HG03175 (cell line): ENCODE results near the gene XYLT1.

Experiments
- ATAC-seq: cut with Tn5 transposase; IDR thresholded peaks from one replicate; pipeline ENCODE4 v1.9.1; 2021; ENCODE audit warnings: mild to moderate bottlenecking, moderate library complexity; ENCODE audit not compliant: unreplicated experiment

XYLT1 gene

GRCh38 chr16:17362946-17363345 is 107.8 kb downstream of the XYLT1 start:
- no peak for ATAC-seq

DNA sequence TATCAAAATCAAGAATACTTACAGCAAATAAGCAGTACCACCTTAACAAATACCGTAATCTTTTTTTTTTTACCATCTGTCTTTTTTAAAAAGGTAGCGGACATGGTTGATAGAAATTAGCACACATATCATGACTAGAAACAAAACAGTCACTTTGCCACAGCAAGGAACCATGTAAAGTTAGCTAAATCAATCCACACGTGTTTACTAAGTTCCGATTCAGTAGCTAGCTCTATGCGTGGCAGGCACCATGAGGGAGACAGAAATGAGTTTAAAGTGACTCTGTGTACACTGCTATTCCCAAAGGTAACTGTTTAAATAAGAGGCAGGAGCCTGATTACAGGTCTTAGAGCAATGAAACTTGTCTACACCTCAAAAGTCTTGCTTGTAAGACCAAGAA is 108.6 kb downstream of the XYLT1 start:
- no peak for ATAC-seq

- ATAC-seq: no peak
Observed at GRCh38 chr16:17360693-17361122, 110.1 kb downstream of the XYLT1 start.

- ATAC-seq: no peak
Observed at GRCh38 chr16:17359788-17360390, 110.9 kb downstream of the XYLT1 start.

DNA sequence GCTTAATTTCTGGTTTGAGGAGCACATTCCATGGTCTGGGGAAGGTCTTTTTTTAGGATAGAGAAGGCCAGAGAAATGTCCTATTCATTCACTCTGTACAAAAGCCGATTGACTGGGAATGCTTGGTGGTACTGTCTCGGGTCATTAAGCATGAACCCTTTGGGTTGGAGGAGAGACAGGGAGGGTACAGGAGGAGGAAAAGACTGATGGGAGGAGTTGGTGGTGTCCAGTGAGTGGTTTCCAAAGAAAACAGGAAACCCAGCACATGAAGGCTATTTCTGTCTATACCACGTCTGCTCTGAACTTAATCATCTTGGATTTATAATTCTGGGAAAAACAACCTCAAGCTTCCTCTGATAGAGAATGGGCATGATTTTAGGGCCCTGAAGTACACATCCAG is 111.9 kb downstream of the XYLT1 start:
- ATAC-seq: no peak

GRCh38 chr16:17358355-17358754 is 112.4 kb downstream of the XYLT1 start:
- ATAC-seq: no peak

- no peak for ATAC-seq
Observed at GRCh38 chr16:17357307-17358062, 113.3 kb downstream of the XYLT1 start.

- no peak for ATAC-seq
Observed at GRCh38 chr16:17356243-17356933, 114.4 kb downstream of the XYLT1 start.

GRCh38 chr16:17354685-17355084 is 116.1 kb downstream of the XYLT1 start:
- ATAC-seq: no peak

DNA sequence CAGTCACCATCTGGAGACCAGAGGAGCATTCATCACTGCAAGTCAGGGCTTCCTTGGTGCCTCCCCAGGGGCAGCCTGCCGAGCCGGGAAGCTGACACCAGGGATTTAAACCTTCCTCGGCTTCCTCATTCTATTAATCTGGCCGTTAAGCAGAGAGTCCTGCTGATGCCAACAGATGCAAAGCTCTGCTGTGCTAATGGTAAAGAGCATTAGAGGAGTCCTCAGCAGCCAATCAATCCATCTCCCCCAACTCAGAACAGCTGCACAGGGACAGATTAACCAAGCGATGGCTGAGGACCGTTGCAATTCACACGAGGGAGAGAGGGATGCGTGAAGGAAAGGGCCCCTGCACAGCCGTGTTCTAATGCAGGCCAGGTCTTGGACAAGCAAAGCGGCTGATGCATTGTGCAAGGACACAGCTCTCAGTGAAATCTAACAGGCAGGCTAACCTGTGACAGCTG is 116.6 kb downstream of the XYLT1 start:
- no peak for ATAC-seq

DNA sequence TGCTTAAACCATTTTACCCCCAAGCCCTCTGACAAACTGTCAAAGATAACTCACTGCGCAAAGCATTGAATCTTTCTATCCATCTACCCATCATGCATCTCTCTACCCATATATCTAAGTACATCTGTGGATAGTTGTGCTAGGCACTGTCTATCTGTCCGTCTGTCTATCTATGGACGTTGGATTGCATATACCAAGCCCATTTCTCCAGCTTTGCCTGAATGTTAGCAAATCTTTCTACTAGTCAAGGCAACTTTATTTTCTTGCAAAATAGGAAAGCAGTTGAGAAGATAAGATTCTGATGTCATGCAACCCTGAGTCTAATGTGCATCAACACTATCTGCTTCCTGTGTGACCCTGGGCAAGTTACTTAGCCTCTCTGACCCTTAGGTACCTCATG is 117.2 kb downstream of the XYLT1 start:
- ATAC-seq: no peak

DNA sequence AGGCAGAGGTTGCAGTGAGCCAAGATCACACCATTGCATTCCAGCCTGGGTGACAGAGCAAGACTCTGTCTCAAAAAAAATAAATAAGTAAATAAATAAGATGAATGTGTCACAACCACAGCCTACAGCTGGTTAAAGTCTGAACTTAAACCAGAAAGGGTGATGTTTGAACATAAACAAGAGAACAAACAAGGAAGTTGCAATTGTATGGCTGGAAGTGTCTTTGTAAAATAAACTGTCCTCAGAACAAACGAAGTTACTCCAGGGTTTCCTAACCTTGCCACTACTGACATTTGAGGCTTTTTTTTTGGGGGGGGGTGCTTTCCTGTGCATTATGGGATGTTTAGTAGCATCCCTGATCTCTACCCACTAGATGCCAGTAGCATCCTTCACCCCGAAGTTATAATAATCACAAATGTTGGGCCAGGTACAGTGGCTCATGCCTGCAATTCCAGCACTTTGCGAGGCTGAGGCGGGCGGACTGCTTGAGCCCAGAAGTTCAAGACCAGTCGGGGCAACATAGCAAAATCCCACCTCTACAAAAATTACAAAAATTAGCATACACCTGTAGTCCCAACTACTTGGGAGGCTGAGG is 119.2 kb downstream of the XYLT1 start:
- no peak for ATAC-seq

DNA sequence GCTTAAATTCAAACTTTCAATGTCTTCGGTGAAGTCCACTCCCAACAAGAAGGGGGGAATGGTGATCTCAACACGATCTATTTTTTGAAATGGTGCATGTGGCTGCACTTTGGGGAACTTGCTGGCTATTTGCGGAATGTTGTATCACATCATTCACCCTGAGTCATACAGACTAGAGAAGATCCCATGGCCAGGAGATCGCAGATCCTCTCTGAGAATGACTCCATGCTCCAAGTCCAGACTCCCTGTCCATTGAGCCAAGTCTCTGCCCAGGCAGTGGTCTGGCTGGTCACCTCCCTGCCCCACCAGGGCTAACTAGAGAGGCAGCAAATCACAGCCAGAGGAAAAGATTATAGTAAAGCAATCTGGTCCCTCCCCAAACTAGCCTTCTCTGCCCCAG is 120.6 kb downstream of the XYLT1 start:
- ATAC-seq: no peak

DNA sequence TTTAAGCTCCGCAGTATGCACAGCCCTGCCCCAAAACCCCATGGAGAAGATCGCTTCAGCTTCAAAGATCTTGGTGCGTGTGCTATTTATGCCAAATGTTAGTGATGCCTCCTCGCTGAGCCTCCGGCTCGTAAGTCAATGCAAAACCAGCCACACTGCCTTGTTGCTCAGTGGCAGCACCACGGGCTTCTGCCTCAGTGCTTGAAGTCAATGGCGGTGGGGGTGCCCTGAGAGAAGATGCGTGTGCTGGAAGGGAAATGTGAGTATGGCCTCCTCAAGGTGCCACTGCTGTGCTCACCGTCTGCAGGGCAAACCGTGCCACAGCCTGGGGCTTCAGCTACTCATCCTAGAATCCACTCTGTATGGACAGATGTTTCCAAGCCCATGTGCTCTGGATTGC is 121.9 kb downstream of the XYLT1 start:
- no peak for ATAC-seq

DNA sequence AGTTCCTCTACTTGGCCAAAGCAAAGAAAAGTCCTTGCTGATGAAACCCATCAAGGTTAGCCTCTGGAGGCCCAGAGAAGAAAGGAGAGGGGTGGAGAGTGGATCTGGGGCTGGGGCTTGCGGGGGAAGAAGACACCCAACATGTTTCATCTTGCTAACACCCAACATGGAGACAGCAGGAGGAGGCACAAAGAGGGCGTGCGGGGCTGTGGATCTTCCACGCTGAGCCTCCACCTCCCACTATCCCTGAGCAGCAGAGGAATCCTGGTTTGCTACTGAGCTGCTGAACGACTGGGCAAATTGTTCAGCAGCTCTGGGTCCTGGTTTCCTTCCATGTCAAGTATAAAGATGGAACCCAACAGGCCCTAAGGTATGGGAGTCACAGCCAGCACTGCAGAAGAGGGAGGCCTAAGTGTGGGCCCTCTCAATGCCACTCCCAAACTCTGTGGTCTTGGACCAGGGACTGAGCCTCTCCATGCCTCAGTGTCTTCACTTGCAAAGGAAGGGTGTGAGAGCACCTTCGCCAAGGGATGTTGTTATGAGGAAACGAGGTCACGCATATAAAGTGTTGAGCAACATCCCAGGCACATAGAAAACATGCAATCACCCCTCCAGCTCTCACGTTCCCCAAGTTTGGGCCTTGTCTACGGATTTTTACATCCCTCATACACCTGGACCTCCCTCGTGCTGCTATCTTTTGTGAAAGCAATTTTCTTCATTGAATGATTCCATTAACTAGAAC is 122.5 kb downstream of the XYLT1 start:
- ATAC-seq: no peak

DNA sequence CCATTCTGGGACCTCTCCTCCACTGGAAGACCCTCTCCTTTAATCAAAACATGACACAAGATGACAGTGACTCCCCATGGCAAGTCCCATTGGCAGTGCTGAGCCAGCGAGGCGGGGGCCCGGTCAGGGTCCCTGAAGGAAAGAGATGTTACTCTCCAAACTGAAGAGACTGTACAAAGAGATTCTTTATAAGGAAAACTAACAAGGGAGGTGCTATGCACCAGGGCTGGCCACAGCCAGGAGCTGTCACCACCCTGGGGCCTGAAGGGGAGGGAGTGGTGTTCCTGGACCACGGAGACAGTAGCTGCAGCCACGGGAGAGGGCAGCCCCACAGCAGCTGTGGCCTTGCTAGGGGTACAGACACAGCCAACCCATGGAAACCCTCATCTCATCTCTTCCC is 123.1 kb downstream of the XYLT1 start:
- ATAC-seq: no peak

DNA sequence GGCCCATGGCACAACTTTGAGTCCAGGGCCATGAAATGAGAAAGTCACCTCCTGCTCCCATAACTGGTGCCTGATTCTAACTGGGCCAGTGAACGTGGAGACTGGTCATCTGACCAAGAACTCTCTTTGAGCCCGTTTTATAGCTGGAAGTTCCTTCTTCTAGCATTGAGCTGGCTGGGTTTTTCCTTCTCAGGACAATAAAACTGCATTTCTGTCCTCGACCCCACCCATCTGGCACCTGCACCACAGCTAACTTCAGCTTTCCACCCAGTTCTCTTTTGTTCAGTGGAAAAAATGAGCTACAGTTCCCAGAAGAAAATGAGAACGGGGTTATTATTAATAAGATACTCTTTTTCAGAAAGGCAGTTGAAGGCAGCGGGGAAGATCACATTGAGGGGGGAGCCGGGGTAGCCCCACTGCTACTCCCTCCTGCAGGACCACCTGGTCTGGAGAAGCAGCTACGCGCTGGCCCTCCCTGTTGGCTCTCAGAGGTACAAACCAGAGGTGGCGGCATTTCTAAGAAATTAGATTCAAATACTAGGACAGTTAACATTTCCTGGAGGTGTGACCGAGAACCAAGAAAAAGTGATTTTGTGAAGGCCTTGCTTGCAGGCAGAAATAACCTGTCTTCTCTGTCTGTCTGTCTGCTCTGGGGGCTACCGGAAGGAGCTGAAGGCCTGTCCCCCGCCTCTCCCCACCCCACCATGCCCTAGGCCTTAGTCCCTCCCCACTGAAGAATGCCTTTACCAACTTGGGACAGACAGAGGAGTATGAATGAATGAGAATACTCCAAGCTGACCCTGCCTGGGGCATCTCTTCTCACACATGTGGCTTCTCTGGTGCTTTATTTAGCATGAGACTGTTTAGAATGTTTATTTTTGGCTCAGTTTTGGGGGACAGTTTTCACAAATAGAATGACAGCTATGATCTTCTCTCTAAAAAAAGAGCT is 123.9 kb downstream of the XYLT1 start:
- ATAC-seq: no peak

- ATAC-seq: no peak
Observed at GRCh38 chr16:17345043-17345442, 125.7 kb downstream of the XYLT1 start.

DNA sequence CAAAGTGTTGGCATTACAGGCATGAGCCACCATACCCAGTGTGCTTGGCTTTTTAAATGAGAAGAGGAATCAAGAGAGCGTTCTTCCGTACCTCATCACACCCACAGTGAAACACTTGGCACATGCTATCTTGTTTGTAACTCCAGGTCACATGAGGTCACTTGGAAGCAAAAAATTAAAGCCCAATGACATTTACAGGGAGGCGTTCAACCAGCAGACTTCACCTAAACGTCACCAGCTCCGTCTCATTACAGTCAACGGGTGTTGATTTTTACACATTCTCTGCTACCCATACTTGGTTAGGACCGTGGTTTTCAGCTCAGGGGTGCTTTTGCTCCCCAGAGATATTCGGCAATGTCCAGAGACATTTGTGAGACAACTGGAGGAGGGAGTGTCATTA is 127.0 kb downstream of the XYLT1 start:
- ATAC-seq: no peak

- no peak for ATAC-seq
Observed at GRCh38 chr16:17343028-17343427, 127.7 kb downstream of the XYLT1 start.
